ENCODE data around the gene HDAC9.

DNA sequence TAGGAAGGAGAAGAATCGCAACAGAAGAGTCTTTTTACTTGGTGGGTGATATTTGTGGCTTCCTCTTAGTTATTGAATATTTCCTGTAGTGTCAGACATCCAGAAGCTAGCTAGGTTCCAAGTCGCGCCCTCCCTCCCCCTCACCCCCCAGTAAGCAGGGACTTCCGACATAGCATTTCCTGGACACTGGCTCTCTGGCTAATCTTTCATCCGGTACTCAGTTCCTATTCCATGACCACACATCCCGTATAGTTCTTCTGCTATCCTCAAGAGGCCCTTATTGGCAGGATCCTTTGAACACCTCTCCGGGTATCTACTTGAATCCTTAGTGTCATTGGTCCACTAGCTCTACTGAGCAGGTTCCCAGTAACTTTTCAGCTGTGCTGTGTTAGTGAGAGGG lies 167.8 kb downstream of the HDAC9 start:
- TF ChIP-seq, protein P1, sequence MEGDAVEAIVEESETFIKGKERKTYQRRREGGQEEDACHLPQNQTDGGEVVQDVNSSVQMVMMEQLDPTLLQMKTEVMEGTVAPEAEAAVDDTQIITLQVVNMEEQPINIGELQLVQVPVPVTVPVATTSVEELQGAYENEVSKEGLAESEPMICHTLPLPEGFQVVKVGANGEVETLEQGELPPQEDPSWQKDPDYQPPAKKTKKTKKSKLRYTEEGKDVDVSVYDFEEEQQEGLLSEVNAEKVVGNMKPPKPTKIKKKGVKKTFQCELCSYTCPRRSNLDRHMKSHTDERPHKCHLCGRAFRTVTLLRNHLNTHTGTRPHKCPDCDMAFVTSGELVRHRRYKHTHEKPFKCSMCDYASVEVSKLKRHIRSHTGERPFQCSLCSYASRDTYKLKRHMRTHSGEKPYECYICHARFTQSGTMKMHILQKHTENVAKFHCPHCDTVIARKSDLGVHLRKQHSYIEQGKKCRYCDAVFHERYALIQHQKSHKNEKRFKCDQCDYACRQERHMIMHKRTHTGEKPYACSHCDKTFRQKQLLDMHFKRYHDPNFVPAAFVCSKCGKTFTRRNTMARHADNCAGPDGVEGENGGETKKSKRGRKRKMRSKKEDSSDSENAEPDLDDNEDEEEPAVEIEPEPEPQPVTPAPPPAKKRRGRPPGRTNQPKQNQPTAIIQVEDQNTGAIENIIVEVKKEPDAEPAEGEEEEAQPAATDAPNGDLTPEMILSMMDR (conservative IDR thresholded peaks at IDR 0.05): no peak
- no peak for TF ChIP-seq EZH2 (IDR thresholded peaks at IDR 0.05; ENCODE audit: low read depth)

Data from PC-9 (cell line).